ENCODE data around the gene UPP2. TPM values are rescaled to one million over a fixed set of nuclear protein-coding genes. Genes with fewer than 3 reads are reported as not detected.

Gene UPP2
- total RNA-seq, 1 experiment from 2014 or later = not detected

- no peak for DNase-seq (ENCODE audit: low spot score)
- Histone ChIP-seq H3K27ac (ENCODE audit: low read depth, low read length, poor library complexity, severe bottlenecking) (no peak overlapping the region), H3K4me1 (ENCODE audit: insufficient read depth, low read length, poor library complexity, severe bottlenecking) (peaks cover 7% of the 10 kb centered on the region), H3K27me3 (replicated peaks; ENCODE audit: insufficient read depth, low read depth, low read length, poor library complexity) (no peaks in the 10 kb centered on the region), H3K9me3 (ENCODE audit: low read depth, low read length, poor library complexity, severe bottlenecking) (no peaks in the 10 kb centered on the region), H3K4me3 (ENCODE audit: low read depth, low read length, poor library complexity, severe bottlenecking) (no peak overlapping the region), H3K36me3 (ENCODE audit: insufficient read depth, low read length, poor library complexity, severe bottlenecking) (no peaks in the 10 kb centered on the region)
- CTCF ChIA-PET = no interaction called here
- intact Hi-C loops (cut with micrococcal nuclease; ENCODE audit: unreplicated experiment) = no loop called here
- TF ChIP-seq CTCF (conservative IDR thresholded peaks at IDR 0.05; ENCODE audit: low read depth, low read length) = no peak
- no peak for TF ChIP-seq EZH2 (IDR thresholded peaks at IDR 0.05; ENCODE audit: borderline replicate concordance, low read depth, low read length, poor library complexity, severe bottlenecking)
- POLR2A ChIA-PET (ENCODE audit: low non-redundant PET) = no interaction called here
- BruUV-seq (replicated peaks) = no TSS peak
Measured at GRCh38 chr2:158174495-158174894, 72.8 kb downstream of the UPP2 start.

GRCh38 chr2:158174956-158175355, 73.3 kb downstream of the UPP2 start:
- ChIA-PET POLR2A (ENCODE audit: low non-redundant PET) (no interaction called here), CTCF (no interaction called here)
- DNase-seq (ENCODE audit: low spot score) = no peak
- Histone ChIP-seq H3K36me3 (ENCODE audit: insufficient read depth, low read length, poor library complexity, severe bottlenecking) (no peaks in the 10 kb centered on the region), H3K27me3 (replicated peaks; ENCODE audit: insufficient read depth, low read depth, low read length, poor library complexity) (no peaks in the 10 kb centered on the region), H3K4me1 (ENCODE audit: insufficient read depth, low read length, poor library complexity, severe bottlenecking) (peaks cover 7% of the 10 kb centered on the region), H3K27ac (ENCODE audit: low read depth, low read length, poor library complexity, severe bottlenecking) (no peak overlapping the region), H3K4me3 (ENCODE audit: low read depth, low read length, poor library complexity, severe bottlenecking) (no peak overlapping the region), H3K9me3 (ENCODE audit: low read depth, low read length, poor library complexity, severe bottlenecking) (no peaks in the 10 kb centered on the region)
- no TSS peak for BruUV-seq (replicated peaks)
- intact Hi-C loops (cut with micrococcal nuclease; ENCODE audit: unreplicated experiment) = loop anchor here (5.0 kb wide), 3 partner anchors 143 to 442 kb away; partner anchors contain the start of genes CCDC148 and PKP4
- TF ChIP-seq CTCF (conservative IDR thresholded peaks at IDR 0.05; ENCODE audit: low read depth, low read length) (no peak), EZH2 (IDR thresholded peaks at IDR 0.05; ENCODE audit: borderline replicate concordance, low read depth, low read length, poor library complexity, severe bottlenecking) (no peak)

GRCh38 chr2:158178646-158179045, 77.0 kb downstream of the UPP2 start:
- TF ChIP-seq EZH2 (IDR thresholded peaks at IDR 0.05; ENCODE audit: borderline replicate concordance, low read depth, low read length, poor library complexity, severe bottlenecking) (no peak), CTCF (conservative IDR thresholded peaks at IDR 0.05; ENCODE audit: low read depth, low read length) (no peak)
- H3K27me3 ChIP-seq (replicated peaks; ENCODE audit: insufficient read depth, low read depth, low read length, poor library complexity) = no peaks in the 10 kb centered on the region
- peak; percentile 48 for DNase-seq (ENCODE audit: low spot score)
- H3K36me3 ChIP-seq (ENCODE audit: insufficient read depth, low read length, poor library complexity, severe bottlenecking) = no peaks in the 10 kb centered on the region
- no TSS peak for BruUV-seq (replicated peaks)
- peaks cover 12% of the 10 kb centered on the region for H3K4me1 ChIP-seq (ENCODE audit: insufficient read depth, low read length, poor library complexity, severe bottlenecking)
- no peak overlapping the region for H3K27ac ChIP-seq (ENCODE audit: low read depth, low read length, poor library complexity, severe bottlenecking)
- ChIA-PET POLR2A (ENCODE audit: low non-redundant PET) (no interaction called here), CTCF (interaction anchor here (1.0 kb wide), 1 partner anchor 566 kb away, joined by 3 read pairs; no protein-coding TSS in a partner anchor)
- no peak overlapping the region for H3K4me3 ChIP-seq (ENCODE audit: low read depth, low read length, poor library complexity, severe bottlenecking)
- intact Hi-C loops (cut with micrococcal nuclease; ENCODE audit: unreplicated experiment) = loop anchor here (2.0 to 5.0 kb wide), 4 partner anchors 146 to 566 kb away; partner anchors contain the start of genes CCDC148 and PKP4
- H3K9me3 ChIP-seq (ENCODE audit: low read depth, low read length, poor library complexity, severe bottlenecking) = no peaks in the 10 kb centered on the region

Measured in A673 (cell line).